ENCODE results near the gene NUP188. TPM values are rescaled to one million over a fixed set of nuclear protein-coding genes. Genes with fewer than 3 reads are reported as not detected.

The NUP188 gene
- total and polyA plus RNA-seq, 2 of the 4 experiments (the other 2 are of a cell fraction), result 53.0 to 59.1 TPM

GRCh38 chr9:128983536-128983935, 36.0 kb downstream of the NUP188 start:
- intact Hi-C loops (cut with micrococcal nuclease), result no loop called here
- Histone ChIP-seq H3K9me3 (ENCODE audit: control insufficient read depth, insufficient read depth, low read length) (no peaks in the 10 kb centered on the region), H3K18ac (ENCODE audit: low read depth, low read length) (no peak overlapping the region), H2BK5ac (ENCODE audit: low read depth, low read length, poor library complexity, severe bottlenecking) (no peak overlapping the region), H4K20me1 (ENCODE audit: insufficient read depth, low read length) (no peaks in the 10 kb centered on the region), H4K5ac (ENCODE audit: low read depth, low read length) (no peak overlapping the region), H2BK120ac (ENCODE audit: low read depth, low read length) (no peak overlapping the region), H3K4ac (ENCODE audit: low read depth, low read length) (no peak overlapping the region), H3K9me1 (ENCODE audit: insufficient read depth, low read length) (peaks cover 10% of the 10 kb centered on the region), H4K8ac (ENCODE audit: low read depth in 2 of 2, low read length in 2 of 2) (no peak overlapping the region), H3K4me3 (ENCODE audit: insufficient read depth, low read depth, low read length) (no peak overlapping the region), H2BK15ac (ENCODE audit: low read depth, low read length) (no peak overlapping the region), H3K56ac (ENCODE audit: extremely low read depth, insufficient read depth, low read length) (no peak overlapping the region), H3K79me1 (ENCODE audit: low read depth in 1 of 2, low read length in 2 of 2) (peaks cover 0 to 16% of the 10 kb centered on the region in 2 experiments; a peak in 3 of 4 replicates), H3K14ac (replicated peaks; ENCODE audit: low read depth, low read length) (no peak overlapping the region), H2AK9ac (replicated peaks; ENCODE audit: low read depth, low read length, poor library complexity) (no peak overlapping the region), H3K27ac (ENCODE audit: insufficient read depth, low read length) (no peak overlapping the region), H3K23ac (ENCODE audit: low read depth, low read length) (no peak overlapping the region), H3K27me3 (ENCODE audit: control insufficient read depth, insufficient read depth, low read length) (no peaks in the 10 kb centered on the region), H3K36me3 (ENCODE audit: control insufficient read depth, insufficient read depth, low read length) (peaks cover 53% of the 10 kb centered on the region), H2BK20ac (ENCODE audit: low read depth, low read length) (no peak overlapping the region), H3K4me1 (ENCODE audit: control insufficient read depth, insufficient read depth, low read length) (peaks cover 10% of the 10 kb centered on the region), H3K9ac (ENCODE audit: low read depth, low read length) (no peak overlapping the region), H4K91ac (ENCODE audit: insufficient read depth, low read depth, low read length) (no peak overlapping the region), H2AFZ (replicated peaks; ENCODE audit: low read length, poor library complexity) (no peak overlapping the region), H3K4me2 (ENCODE audit: low read depth, low read length) (no peak overlapping the region), H2AK5ac (ENCODE audit: low read depth, low read length) (no peak overlapping the region)
- CTCF ChIA-PET, result no interaction called here
- DNase-seq (no peak), ATAC-seq (ENCODE audit: low read depth) (no peak)
- POLR2A ChIA-PET (ENCODE audit: unreplicated experiment), result no interaction called here
- no peak for TF ChIP-seq MAZ (IDR thresholded peaks at IDR 0.05; ENCODE audit: borderline replicate concordance, low read depth, low read length)
- no peak for TF ChIP-seq MAFK (IDR thresholded peaks at IDR 0.05; ENCODE audit: low read depth, low read length)
- no peak for TF ChIP-seq BHLHE40 (IDR thresholded peaks at IDR 0.05; ENCODE audit: low read depth, low read length)
- in situ Hi-C loops (cut with MboI; ENCODE audit: low sequenced_read_pairs), result no loop called here
- no CpG with 5 or more reads among the region's 8 CpGs for WGBS, 2 experiments (ENCODE audit: extremely low coverage in 2 of 2, insufficient read length in 1 of 2)
- dilution Hi-C loops (cut with HindIII; ENCODE audit: low sequenced_read_pairs, unreplicated experiment), result no loop called here
- no TSS peak for BruUV-seq (replicated peaks)
